Measurements from ENCODE around the gene PRR35.
A peak's percentile ranks its signal among the peaks of the same experiment; 100 is the strongest.

PRR35 gene

DNA sequence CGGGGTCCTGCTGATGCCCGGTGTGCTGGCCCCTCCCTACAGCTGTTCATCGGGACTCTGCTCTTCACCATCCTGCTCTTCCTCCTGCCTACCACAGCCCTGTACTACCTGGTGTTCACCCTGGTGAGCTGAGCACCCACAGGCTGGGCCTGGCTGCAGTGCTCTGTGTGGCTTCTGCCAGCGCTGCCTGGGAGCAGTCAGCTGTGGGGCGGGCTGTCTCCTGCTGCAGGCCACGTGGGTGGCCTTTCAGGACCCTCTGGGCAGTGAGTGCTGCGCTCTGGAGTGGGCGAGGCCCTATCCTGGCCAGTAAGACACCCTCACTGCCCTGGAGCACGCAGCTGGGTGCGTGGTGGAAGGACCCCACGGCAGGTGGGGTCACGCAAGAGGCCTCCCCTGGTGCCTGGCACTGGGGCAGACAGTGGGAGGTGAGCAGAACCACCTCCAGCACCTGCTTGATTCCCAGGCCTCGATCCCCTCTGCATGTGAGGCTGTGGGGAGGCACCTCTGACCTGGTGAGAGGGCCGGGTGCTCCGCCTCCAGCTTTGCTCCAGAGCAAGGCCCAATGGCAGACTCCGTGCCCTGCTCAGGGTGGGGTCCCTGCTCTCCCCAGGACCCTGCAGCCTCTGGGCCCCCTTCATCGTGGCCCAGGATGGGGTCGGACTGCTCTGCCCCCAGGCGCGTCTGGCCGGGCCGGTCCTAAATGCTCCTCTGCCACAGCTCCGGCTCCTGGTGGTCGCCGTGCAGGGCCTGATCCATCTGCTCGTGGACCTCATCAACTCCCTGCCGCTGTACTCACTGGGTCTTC lies 20.1 kb downstream of the PRR35 start:
- no peak for DNase-seq (ENCODE audit: low read depth)

DNA sequence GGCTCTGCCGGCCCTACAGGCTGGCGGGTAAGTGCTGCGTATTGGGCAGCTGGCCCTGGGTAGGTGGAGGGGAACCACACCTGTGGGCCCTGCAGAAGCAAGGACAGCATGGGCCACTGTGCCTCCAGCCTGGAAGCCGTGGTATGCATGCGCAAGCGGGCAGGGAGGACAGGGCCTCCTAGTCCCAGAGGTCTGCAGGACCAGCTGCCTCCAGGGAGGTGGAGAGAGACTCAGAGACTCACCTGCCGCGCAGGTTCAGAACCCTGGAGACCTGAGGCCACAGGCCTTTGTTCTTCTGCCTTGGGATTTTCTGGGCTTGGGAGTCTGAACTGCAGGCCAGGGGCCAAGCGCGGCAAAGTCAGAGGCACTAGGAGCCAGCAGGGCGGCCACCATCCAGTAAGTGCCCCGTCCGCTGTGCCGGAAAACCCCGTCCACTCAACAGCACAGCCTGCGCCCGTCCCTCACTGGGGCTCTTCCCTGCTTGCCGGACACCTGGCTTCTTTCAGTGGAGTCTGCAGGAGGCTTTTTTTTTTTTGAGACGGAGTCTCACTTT lies 20.8 kb downstream of the PRR35 start:
- no peak for DNase-seq (ENCODE audit: low read depth)

DNA sequence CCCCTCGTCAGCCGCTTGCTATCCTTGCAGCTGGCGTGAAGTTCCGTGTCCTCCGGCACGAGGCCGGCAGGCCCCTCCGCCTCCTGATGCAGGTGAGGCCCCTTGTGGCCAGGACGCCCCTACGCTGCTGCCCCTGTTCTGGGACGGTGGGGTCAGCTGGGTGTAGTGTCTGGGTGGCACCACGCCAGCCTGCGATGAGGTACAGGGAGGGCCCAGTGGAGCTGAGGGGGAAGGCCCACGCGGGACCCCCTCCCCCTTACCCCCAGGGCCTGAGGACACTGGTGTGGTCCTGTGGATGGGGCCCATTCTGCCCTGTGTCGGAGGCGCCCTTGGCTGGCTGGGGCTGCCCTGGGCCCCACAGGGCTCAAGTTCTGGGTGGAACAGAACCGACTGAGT lies 22.0 kb downstream of the PRR35 start:
- DNase-seq (ENCODE audit: low read depth): no peak

- no peak for DNase-seq (ENCODE audit: low read depth)
Measured at GRCh38 chr16:582614-583331, 22.6 kb downstream of the PRR35 start.

DNA sequence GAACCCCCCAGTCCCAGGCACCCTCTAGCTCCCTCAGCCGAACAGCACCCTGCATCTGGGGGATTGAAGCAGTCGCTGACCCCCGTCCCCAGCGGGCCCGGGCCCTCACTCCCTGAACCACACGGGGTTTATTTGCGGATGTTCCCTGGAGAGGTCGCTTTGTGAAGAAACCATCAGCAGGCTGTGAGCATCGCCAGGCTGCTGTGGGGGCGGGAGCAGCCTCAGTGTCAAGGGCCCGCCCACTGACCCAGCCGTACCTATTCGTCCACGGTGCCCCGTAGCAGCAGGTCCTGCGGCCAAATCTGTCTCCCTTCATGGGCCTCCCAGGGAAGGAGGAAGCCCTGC lies 23.2 kb downstream of the PRR35 start:
- no peak for DNase-seq (ENCODE audit: low read depth)

- no peak for DNase-seq (ENCODE audit: low read depth)
Measured at GRCh38 chr16:583815-584591, 23.8 kb downstream of the PRR35 start.

GRCh38 chr16:585351-585750 lies 25.2 kb downstream of the PRR35 start:
- no peak for DNase-seq (ENCODE audit: low read depth)

GRCh38 chr16:586047-586644 lies 26.0 kb downstream of the PRR35 start:
- no peak for DNase-seq (ENCODE audit: low read depth)

- DNase-seq (ENCODE audit: low read depth): no peak
Measured at GRCh38 chr16:586645-587590, 26.7 kb downstream of the PRR35 start.

DNA sequence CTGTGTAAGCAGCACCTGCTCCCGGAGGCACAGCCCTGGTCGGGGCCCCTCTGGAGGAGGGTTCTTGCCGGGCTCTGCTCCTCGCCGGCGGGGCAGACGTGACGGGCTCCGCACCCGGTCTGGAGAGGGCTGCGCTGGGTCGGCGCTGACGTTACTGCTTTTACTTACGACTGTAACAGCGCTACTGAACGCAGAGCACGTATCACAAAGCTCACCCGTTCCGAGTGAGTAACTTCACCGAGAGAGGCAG lies 28.4 kb downstream of the PRR35 start:
- DNase-seq (ENCODE audit: low read depth): peak; percentile 32

- peak; percentile 90 for DNase-seq (ENCODE audit: low read depth)
Measured at GRCh38 chr16:588889-589657, 28.9 kb downstream of the PRR35 start.

DNA sequence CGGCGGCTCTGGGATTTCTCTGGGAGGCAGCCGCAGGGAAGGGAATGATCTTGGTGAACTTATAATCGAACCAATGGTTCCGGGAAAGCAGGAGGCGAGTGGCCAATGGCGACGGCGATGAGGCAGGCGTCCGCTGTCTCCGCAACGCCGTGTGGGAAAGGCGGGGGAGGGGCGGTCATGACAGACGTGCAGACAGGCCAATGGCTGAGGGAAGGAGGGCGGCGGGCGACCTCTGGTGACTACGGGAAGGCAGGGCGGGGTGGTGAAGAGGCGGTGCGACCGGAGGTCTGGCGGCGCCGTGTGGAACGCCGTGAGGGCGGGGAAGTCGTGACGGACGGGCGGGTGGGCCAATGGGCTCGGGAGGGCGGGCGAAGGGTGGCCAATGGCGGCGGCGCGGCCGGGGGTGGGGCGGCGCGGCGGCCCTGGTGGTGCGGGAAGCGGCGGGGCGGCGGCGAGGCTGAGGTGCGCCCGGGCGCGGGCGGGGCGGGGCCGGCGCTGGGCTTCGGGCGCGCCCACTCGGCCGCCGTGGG lies 29.5 kb downstream of the PRR35 start, which contains the start of gene RAB40C:
TSS of gene RAB40C (plus strand) at position 409 of the 530 bp plus-strand sequence. CDS start 226 bp downstream, outside the sequence.
- peak; percentile 98 for DNase-seq (ENCODE audit: low read depth)

GRCh38 chr16:590188-590814 lies 30.1 kb downstream of the PRR35 start:
- DNase-seq (ENCODE audit: low read depth): no peak

DNA sequence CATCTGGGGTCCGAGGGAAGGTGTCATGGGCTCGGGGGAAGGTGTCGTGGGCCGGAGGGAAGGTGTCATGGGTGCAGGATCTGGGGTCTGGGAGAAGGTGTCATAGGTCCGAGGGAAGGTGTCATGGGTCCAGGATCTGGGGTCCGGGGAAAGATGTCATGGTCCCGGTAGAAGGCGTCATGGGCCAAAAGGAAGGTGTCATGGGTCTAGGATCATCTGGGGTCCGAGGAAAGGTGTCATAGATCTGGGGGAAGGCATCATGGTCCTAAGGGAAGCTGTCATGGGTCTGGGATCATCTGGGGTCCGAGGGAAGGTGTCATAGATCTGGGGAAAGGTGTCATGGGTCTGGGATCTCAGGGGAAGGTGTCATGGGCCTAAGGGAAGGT lies 30.6 kb downstream of the PRR35 start:
- DNase-seq (ENCODE audit: low read depth): no peak

DNA sequence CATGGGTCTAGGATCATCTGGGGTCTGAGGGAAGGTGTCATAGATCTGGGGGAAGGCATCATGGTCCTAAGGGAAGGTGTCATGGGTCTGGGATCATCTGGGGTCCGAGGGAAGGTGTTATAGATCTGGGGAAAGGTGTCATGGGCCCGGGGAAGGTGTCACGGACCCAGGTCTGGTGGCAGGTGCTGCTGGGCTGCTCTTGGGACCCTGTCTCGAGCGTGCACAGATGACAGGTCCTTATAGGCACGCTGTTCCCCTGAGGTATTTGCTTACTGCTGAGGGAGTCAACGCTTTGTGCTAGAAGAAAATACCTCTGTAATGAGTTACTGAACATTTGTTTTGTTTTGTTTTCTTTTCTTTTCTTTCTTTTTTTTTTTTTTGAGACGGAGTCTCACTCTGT lies 31.0 kb downstream of the PRR35 start:
- no peak for DNase-seq (ENCODE audit: low read depth)

DNA sequence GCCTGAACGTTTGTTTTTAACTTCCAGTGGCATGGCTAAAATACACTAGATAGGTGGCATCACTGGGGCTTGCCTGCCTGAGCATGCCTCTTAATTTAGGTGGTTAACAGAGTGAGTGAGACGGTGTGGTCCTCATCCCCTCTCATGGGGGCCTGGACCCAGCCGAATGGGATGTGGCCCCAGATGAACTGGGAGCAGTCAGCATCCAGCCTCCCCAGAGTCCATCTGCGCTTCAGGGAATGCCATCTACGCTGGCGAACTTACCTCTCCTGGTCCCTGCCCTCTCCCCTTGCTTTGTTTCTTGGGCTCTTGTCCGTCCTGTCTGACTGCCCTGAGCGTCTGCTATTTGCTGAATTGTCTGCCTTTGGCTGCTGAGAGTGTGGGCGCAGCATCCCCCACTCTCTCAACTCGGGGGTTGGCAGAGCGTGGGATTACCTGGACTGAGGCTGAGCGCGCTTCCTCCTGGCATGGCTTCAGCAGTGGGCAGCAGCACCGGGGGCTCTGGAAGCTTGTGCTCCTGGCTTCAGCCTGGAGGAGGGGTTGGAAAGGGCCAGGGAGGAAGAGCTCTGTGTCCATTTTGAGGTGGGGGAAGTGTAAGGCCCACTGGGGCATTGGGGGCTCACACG lies 31.8 kb downstream of the PRR35 start:
- DNase-seq (ENCODE audit: low read depth): no peak

- DNase-seq (ENCODE audit: low read depth): no peak
Measured at GRCh38 chr16:592518-593306, 32.5 kb downstream of the PRR35 start.

GRCh38 chr16:593406-593805 lies 33.2 kb downstream of the PRR35 start:
- DNase-seq (ENCODE audit: low read depth): no peak
